Neuronal stem cell (in vitro differentiated cells): ENCODE data around the gene GPR3. TPM values are rescaled to one million over a fixed set of nuclear protein-coding genes. Genes with fewer than 3 reads are reported as not detected.
A peak's percentile ranks its signal among the peaks of the same experiment; 100 is the strongest.

Source experiments
- DNase-seq: peaks from one replicate; pipeline ENCODE4 v3.0.0-alpha.2; 2013; ENCODE audit warnings: low spot score
- H2AFZ ChIP-seq: one replicate; pipeline ENCODE4 v1.6.1; 2013; ENCODE audit warnings: mild to moderate bottlenecking, low read length, inconsistent platforms
- H2AK5ac ChIP-seq: 2 replicates; pipeline ENCODE4 v1.6.1; 2013; ENCODE audit warnings: low read depth, mild to moderate bottlenecking, inconsistent platforms, low read length, moderate library complexity, mixed read lengths
- H2BK120ac ChIP-seq: 2 replicates; pipeline ENCODE4 v1.6.1; 2013; ENCODE audit warnings: low read depth, mild to moderate bottlenecking, inconsistent platforms, low read length, moderate library complexity, mixed read lengths
- H2BK12ac ChIP-seq: one replicate; pipeline ENCODE4 v1.6.1; 2013; ENCODE audit warnings: low read length, inconsistent platforms
- H2BK15ac ChIP-seq: 2 replicates; pipeline ENCODE4 v1.6.1; 2013; ENCODE audit warnings: mild to moderate bottlenecking, low read length, inconsistent platforms, mixed read lengths
- H2BK5ac ChIP-seq: one replicate; pipeline ENCODE4 v1.6.1; 2013; ENCODE audit warnings: inconsistent platforms, mild to moderate bottlenecking, low read length, moderate library complexity
- H3K14ac ChIP-seq: one replicate; pipeline ENCODE4 v1.6.1; 2013; ENCODE audit warnings: low read length, inconsistent platforms
- H3K18ac ChIP-seq: 2 replicates; pipeline ENCODE4 v1.6.1; 2013; ENCODE audit warnings: low read length, inconsistent platforms
- H3K23ac ChIP-seq: 2 replicates; pipeline ENCODE4 v1.6.1; 2013; ENCODE audit warnings: low read depth, mild to moderate bottlenecking, mixed read lengths, low read length, inconsistent platforms; ENCODE audit not compliant: poor library complexity
- H3K27ac ChIP-seq: replicated peaks from 3 replicates; pipeline ENCODE4 v1.5.1; 2013; ENCODE audit warnings: low read length, inconsistent platforms
- H3K27me3 ChIP-seq, 3 experiments: 2 replicates each; pipeline ENCODE4 v1.6.1; 2013; ENCODE audit warnings: low read length in 3 of 3, mild to moderate bottlenecking in 2 of 3, inconsistent platforms in 1 of 3, low read depth in 1 of 3, mixed read lengths in 1 of 3, moderate library complexity in 1 of 3; ENCODE audit not compliant: control insufficient read depth in 3 of 3, insufficient read depth in 3 of 3
- H3K36me3 ChIP-seq, 2 donors: replicated peaks in 1 of 2; 2 replicates each; pipeline ENCODE4 v1.6.1; 2013; ENCODE audit warnings: low read length in 2 of 2; ENCODE audit not compliant: control insufficient read depth in 2 of 2, insufficient read depth in 2 of 2
- H3K4ac ChIP-seq: 2 replicates; pipeline ENCODE4 v1.6.1; 2013; ENCODE audit warnings: inconsistent platforms, mild to moderate bottlenecking, low read length, moderate library complexity
- H3K4me1 ChIP-seq, 2 donors: 1 replicate in 1 of 2; 2 replicates in 1 of 2; pipeline ENCODE4 v1.6.1; 2013; ENCODE audit warnings: low read length in 2 of 2, low read depth in 1 of 2; ENCODE audit not compliant: control insufficient read depth in 2 of 2, insufficient read depth in 1 of 2
- H3K4me2 ChIP-seq: one replicate; pipeline ENCODE4 v1.6.1; 2013; ENCODE audit warnings: mild to moderate bottlenecking, low read length, inconsistent platforms; ENCODE audit not compliant: insufficient read depth, poor library complexity, severe bottlenecking
- H3K4me3 ChIP-seq, 2 donors: 2 replicates each; pipeline ENCODE4 v1.5.1; 2013; ENCODE audit warnings: low read length in 2 of 2, mild to moderate bottlenecking in 2 of 2, inconsistent platforms in 1 of 2, moderate library complexity in 1 of 2
- H3K79me1 ChIP-seq: one replicate; pipeline ENCODE4 v1.6.1; 2013; ENCODE audit warnings: low read depth, mild to moderate bottlenecking, inconsistent platforms, low read length, moderate library complexity
- H3K9ac ChIP-seq: one replicate; pipeline ENCODE4 v1.6.1; 2013; ENCODE audit warnings: mild to moderate bottlenecking, low read depth, low read length, inconsistent platforms; ENCODE audit not compliant: poor library complexity
- H3K9me3 ChIP-seq, 2 donors: replicated peaks in 1 of 2; 2 replicates each; pipeline versions ENCODE3 to v1.6.1; 2013; ENCODE audit warnings: low read length in 2 of 2, mild to moderate bottlenecking in 2 of 2, inconsistent platforms in 1 of 2, low read depth in 1 of 2, mixed read lengths in 1 of 2, moderate library complexity in 1 of 2; ENCODE audit not compliant: control insufficient read depth in 2 of 2, insufficient read depth in 1 of 2
- H4K8ac ChIP-seq: one replicate; pipeline ENCODE4 v1.6.1; 2013; ENCODE audit warnings: low read depth, mild to moderate bottlenecking, inconsistent platforms, low read length, moderate library complexity
- H4K91ac ChIP-seq: one replicate; pipeline ENCODE4 v1.6.1; 2013; ENCODE audit warnings: low read length, low read depth, mild to moderate bottlenecking, inconsistent platforms; ENCODE audit not compliant: poor library complexity
- WGBS, 2 donors: extraction: QIAGEN DNeasy Blood & Tissue Kit; methylation state at CpG; one replicate each; pipeline ENCODE4 v1.1.7; 2013; ENCODE audit warnings: missing lambda C conversion rate in 2 of 2, mixed read lengths in 1 of 2; ENCODE audit not compliant: insufficient read length in 2 of 2, insufficient replicate concordance in 1 of 2; ENCODE audit errors: extremely low coverage in 2 of 2; 5-methylcytosine and 5-hydroxymethylcytosine counted together
- polyA plus RNA-seq, 2 experiments: library from polyadenylated mRNA; stranded (reverse); fragments of 200-250 nt; gene quantifications; one replicate each; pipeline ENCODE4 v1.2.3, GENCODE V29; 2013

The GPR3 gene
- polyA plus RNA-seq (2013, experiment 1 of 2), result 7.5 TPM
- polyA plus RNA-seq (2013, experiment 2 of 2), result 7.8 TPM

- H3K27me3 ChIP-seq, result peaks cover 0 to 24% (median 5%) of the 10 kb centered on the region in 3 experiments
- peak within 1 kb of the TSS; percentile 98 for H3K18ac ChIP-seq
- H4K8ac ChIP-seq, result no peak within 1 kb of the TSS
- H3K9me3 ChIP-seq, result no peaks in the 10 kb centered on the region
- H3K4me2 ChIP-seq, result peak within 1 kb of the TSS; percentile 85
- H3K23ac ChIP-seq, result peak within 1 kb of the TSS; percentile 61
- H3K4me1 ChIP-seq, result peaks cover 10 to 12% of the 10 kb centered on the region in 2 donors
- peak within 1 kb of the TSS; percentile 88 for H3K9ac ChIP-seq
- no CpG with 5 or more reads among the region's 69 CpGs for WGBS, 2 donors
- peak within 1 kb of the TSS; percentile 16 for H2BK12ac ChIP-seq
- peak within 1 kb of the TSS; percentile 17 for H3K4ac ChIP-seq
- peak within 1 kb of the TSS; percentile 95 for H2AK5ac ChIP-seq
- no peak within 1 kb of the TSS for H3K27ac ChIP-seq
- DNase-seq, result peak; percentile 89
- peak within 1 kb of the TSS; percentile 76 for H3K14ac ChIP-seq
- H2BK5ac ChIP-seq, result peak within 1 kb of the TSS; percentile 75
- H2AFZ ChIP-seq, result peak within 1 kb of the TSS; percentile 94
- H4K91ac ChIP-seq, result no peak within 1 kb of the TSS
- H2BK15ac ChIP-seq, result peak within 1 kb of the TSS; percentile 54
- H3K4me3 ChIP-seq, result peak within 1 kb of the TSS; percentile 60 to 90
- H3K79me1 ChIP-seq, result peaks cover 5% of the 10 kb centered on the region
- H2BK120ac ChIP-seq, result peak within 1 kb of the TSS; percentile 4
- H3K36me3 ChIP-seq, result no peaks in the 10 kb centered on the region
Measured at GRCh38 chr1:27392096-27392777, at the start of gene GPR3. TSS of gene GPR3 (plus strand) at chr1:27392622. CDS start at chr1:27393799, 1,177 bp downstream.

GRCh38 chr1:27342778-27343638 lies 49.4 kb upstream of the GPR3 start:
- no peak for DNase-seq
- peak overlapping the region; percentile 10 for H2BK120ac ChIP-seq
- WGBS, 2 donors, result no CpG with 5 or more reads among the region's 31 CpGs
- H4K8ac ChIP-seq, result no peak overlapping the region
- H3K36me3 ChIP-seq, result peaks cover 0 to 3% of the 10 kb centered on the region in 2 donors
- H3K4me3 ChIP-seq, result peak overlapping the region in 1 of 2 donors; percentile 37
- peak overlapping the region; percentile 80 for H3K23ac ChIP-seq
- peak overlapping the region; percentile 27 for H2BK5ac ChIP-seq
- peak overlapping the region; percentile 47 for H4K91ac ChIP-seq
- peak overlapping the region; percentile 16 for H3K27ac ChIP-seq
- H3K27me3 ChIP-seq, result no peaks in the 10 kb centered on the region
- no peak overlapping the region for H3K4me2 ChIP-seq
- peak overlapping the region; percentile 57 for H3K4ac ChIP-seq
- peak overlapping the region; percentile 90 for H3K14ac ChIP-seq
- peak overlapping the region; percentile 92 for H3K18ac ChIP-seq
- H2AFZ ChIP-seq, result peak overlapping the region; percentile 72
- peak overlapping the region; percentile 95 for H2BK15ac ChIP-seq
- H3K9me3 ChIP-seq, result no peaks in the 10 kb centered on the region
- peak overlapping the region; percentile 58 for H2AK5ac ChIP-seq
- peak overlapping the region; percentile 15 for H3K9ac ChIP-seq
- H3K4me1 ChIP-seq, result peaks cover 37 to 40% of the 10 kb centered on the region in 2 donors
- H3K79me1 ChIP-seq, result no peaks in the 10 kb centered on the region
- H2BK12ac ChIP-seq, result peak overlapping the region; percentile 91

GRCh38 chr1:27343639-27344025 lies 48.8 kb upstream of the GPR3 start:
- H4K8ac ChIP-seq, result no peak overlapping the region
- no peak overlapping the region for H3K14ac ChIP-seq
- no peaks in the 10 kb centered on the region for H3K79me1 ChIP-seq
- peak overlapping the region; percentile 80 for H3K23ac ChIP-seq
- no peak overlapping the region for H3K4ac ChIP-seq
- H3K27me3 ChIP-seq, result no peaks in the 10 kb centered on the region
- no peak overlapping the region for H3K27ac ChIP-seq
- WGBS, 2 donors, result no CpG with 5 or more reads among the region's 5 CpGs
- no peak for DNase-seq
- H2AK5ac ChIP-seq, result no peak overlapping the region
- peak overlapping the region; percentile 38 for H4K91ac ChIP-seq
- no peak overlapping the region for H3K4me3 ChIP-seq
- no peak overlapping the region for H2BK5ac ChIP-seq
- H3K4me1 ChIP-seq, result peaks cover 36 to 37% of the 10 kb centered on the region in 2 donors
- H3K4me2 ChIP-seq, result no peak overlapping the region
- H3K9me3 ChIP-seq, result no peaks in the 10 kb centered on the region
- no peak overlapping the region for H2BK12ac ChIP-seq
- H3K9ac ChIP-seq, result no peak overlapping the region
- H3K36me3 ChIP-seq, result peaks cover 0 to 3% of the 10 kb centered on the region in 2 donors
- no peak overlapping the region for H2BK15ac ChIP-seq
- H2BK120ac ChIP-seq, result no peak overlapping the region
- no peak overlapping the region for H2AFZ ChIP-seq
- no peak overlapping the region for H3K18ac ChIP-seq

- no peak overlapping the region for H3K14ac ChIP-seq
- no peak overlapping the region for H3K27ac ChIP-seq
- peaks cover 0 to 3% of the 10 kb centered on the region in 2 donors for H3K36me3 ChIP-seq
- no peak overlapping the region for H3K4me3 ChIP-seq
- no peak for DNase-seq
- WGBS, 2 donors, result no CpG with 5 or more reads among the region's 12 CpGs
- H3K4ac ChIP-seq, result no peak overlapping the region
- H3K4me1 ChIP-seq, result peaks cover 34 to 35% of the 10 kb centered on the region in 2 donors
- H4K8ac ChIP-seq, result no peak overlapping the region
- H3K79me1 ChIP-seq, result peaks cover 1% of the 10 kb centered on the region
- H2BK120ac ChIP-seq, result no peak overlapping the region
- peak overlapping the region; percentile 19 for H2BK15ac ChIP-seq
- H3K9ac ChIP-seq, result no peak overlapping the region
- peak overlapping the region; percentile 16 for H2BK5ac ChIP-seq
- H3K23ac ChIP-seq, result no peak overlapping the region
- no peak overlapping the region for H2AFZ ChIP-seq
- H3K4me2 ChIP-seq, result no peak overlapping the region
- peak overlapping the region; percentile 70 for H3K18ac ChIP-seq
- H3K27me3 ChIP-seq, result peaks cover 0 to 9% (median 2%) of the 10 kb centered on the region in 3 experiments
- H2BK12ac ChIP-seq, result no peak overlapping the region
- peaks cover 0 to 2% of the 10 kb centered on the region in 2 donors for H3K9me3 ChIP-seq
- H2AK5ac ChIP-seq, result peak overlapping the region; percentile 11
- no peak overlapping the region for H4K91ac ChIP-seq
Measured at GRCh38 chr1:27345272-27345671, 47.1 kb upstream of the GPR3 start.
